Activated CD4-positive, alpha-beta T cell treated with anti-CD3 and anti-CD28 coated beads for 1 hour (primary cell): Measurements from ENCODE around the gene TENT4A.
A peak's percentile ranks its signal among the peaks of the same experiment; 100 is the strongest.
"Not testable (repeated sequence)": the region's sequence is repeated elsewhere in the genome, so short reads cannot be mapped to it uniquely, and the experiment has no call there.

Experiments
- DNase-seq: peaks from one replicate; pipeline ENCODE4 v3.0.0-alpha.2; 2020

Gene TENT4A

GRCh38 chr5:6755519-6755918 is 42.3 kb downstream of the TENT4A start:
- no peak for DNase-seq

- no peak for DNase-seq
These were observed 42.7 kb downstream of the TENT4A start for GRCh38 chr5:6755941-6756340.

- DNase-seq: no peak
These were observed 44.3 kb downstream of the TENT4A start for GRCh38 chr5:6757414-6757969.

- DNase-seq: no peak
These were observed 45.0 kb downstream of the TENT4A start for GRCh38 chr5:6758236-6758635.

- no peak for DNase-seq
These were observed 45.5 kb downstream of the TENT4A start for GRCh38 chr5:6758706-6759105.

GRCh38 chr5:6759401-6759800 is 46.2 kb downstream of the TENT4A start:
- no peak for DNase-seq

- DNase-seq: no peak
These were observed 46.8 kb downstream of the TENT4A start for GRCh38 chr5:6759983-6760382.

GRCh38 chr5:6760686-6761085 is 47.5 kb downstream of the TENT4A start:
- no peak for DNase-seq

GRCh38 chr5:6761333-6761732 is 48.1 kb downstream of the TENT4A start:
- DNase-seq: no peak

- no peak for DNase-seq
These were observed 48.9 kb downstream of the TENT4A start for GRCh38 chr5:6762116-6762515.

- DNase-seq: no peak
These were observed 49.5 kb downstream of the TENT4A start for GRCh38 chr5:6762697-6763096.

- no peak for DNase-seq
These were observed 50.0 kb downstream of the TENT4A start for GRCh38 chr5:6763191-6763590.

GRCh38 chr5:6765612-6766525 is 52.6 kb downstream of the TENT4A start:
- peak; percentile 43 for DNase-seq

- DNase-seq: peak; percentile 23
These were observed 53.4 kb downstream of the TENT4A start for GRCh38 chr5:6766604-6767093.

- DNase-seq: no peak
These were observed 54.3 kb downstream of the TENT4A start for GRCh38 chr5:6767481-6768063.

- no peak for DNase-seq
These were observed 55.5 kb downstream of the TENT4A start for GRCh38 chr5:6768590-6769230.

GRCh38 chr5:6770826-6771607 is 57.8 kb downstream of the TENT4A start:
- no peak for DNase-seq

- DNase-seq: no peak
These were observed 59.7 kb downstream of the TENT4A start for GRCh38 chr5:6772886-6773285.

GRCh38 chr5:6773342-6774035 is 60.3 kb downstream of the TENT4A start:
- no peak for DNase-seq

GRCh38 chr5:6774207-6774606 is 61.0 kb downstream of the TENT4A start:
- not testable (repeated sequence) for DNase-seq

- DNase-seq: no peak
These were observed 61.5 kb downstream of the TENT4A start for GRCh38 chr5:6774721-6775204.

- DNase-seq: no peak
These were observed 62.3 kb downstream of the TENT4A start for GRCh38 chr5:6775571-6775970.
